ENCODE results near the gene HKDC1.
"Not testable (repeated sequence)": the region's sequence is repeated elsewhere in the genome, so short reads cannot be mapped to it uniquely, and the experiment has no call there.

HKDC1 gene

GRCh38 chr10:69220041-69220451 lies at the start of gene HKDC1:
Gene HKDC1, plus strand, starts transcription at chr10:69220332. Its CDS starts 104 bp downstream, at chr10:69220436.
- peak; percentile 97 for DNase-seq
- in situ Hi-C loops (cut with HindIII; ENCODE audit: low pct_ligation_motif_present, low pct_unique_long_range_greater_than_20kb, low sequenced_read_pairs): no loop called here

GRCh38 chr10:69172241-69172982 lies 47.7 kb upstream of the HKDC1 start:
- in situ Hi-C loops (cut with HindIII; ENCODE audit: low pct_ligation_motif_present, low pct_unique_long_range_greater_than_20kb, low sequenced_read_pairs): no loop called here
- DNase-seq: no peak

- DNase-seq; in situ Hi-C loops (cut with HindIII; ENCODE audit: low pct_ligation_motif_present, low pct_unique_long_range_greater_than_20kb, low sequenced_read_pairs): not testable (repeated sequence)
Measured at GRCh38 chr10:69175326-69175725, 44.8 kb upstream of the HKDC1 start.

GRCh38 chr10:69176823-69177222 lies 43.3 kb upstream of the HKDC1 start:
- in situ Hi-C loops (cut with HindIII; ENCODE audit: low pct_ligation_motif_present, low pct_unique_long_range_greater_than_20kb, low sequenced_read_pairs): no loop called here
- DNase-seq: no peak

- DNase-seq: peak; percentile 81
- in situ Hi-C loops (cut with HindIII; ENCODE audit: low pct_ligation_motif_present, low pct_unique_long_range_greater_than_20kb, low sequenced_read_pairs): no loop called here
Measured at GRCh38 chr10:69179089-69179742, 40.9 kb upstream of the HKDC1 start.

- peak; percentile 99 for DNase-seq
- in situ Hi-C loops (cut with HindIII; ENCODE audit: low pct_ligation_motif_present, low pct_unique_long_range_greater_than_20kb, low sequenced_read_pairs): no loop called here
Measured at GRCh38 chr10:69179743-69180524, 40.2 kb upstream of the HKDC1 start, which contains the start of gene SUPV3L1. Gene SUPV3L1, plus strand, starts transcription at chr10:69180234. Its CDS starts 58 bp downstream, at chr10:69180292.

- peak; percentile 24 for DNase-seq
- in situ Hi-C loops (cut with HindIII; ENCODE audit: low pct_ligation_motif_present, low pct_unique_long_range_greater_than_20kb, low sequenced_read_pairs): no loop called here
Measured at GRCh38 chr10:69180525-69181204, 39.5 kb upstream of the HKDC1 start.

- in situ Hi-C loops (cut with HindIII; ENCODE audit: low pct_ligation_motif_present, low pct_unique_long_range_greater_than_20kb, low sequenced_read_pairs): no loop called here
- no peak for DNase-seq
Measured at GRCh38 chr10:69181433-69181832, 38.7 kb upstream of the HKDC1 start.

- in situ Hi-C loops (cut with HindIII; ENCODE audit: low pct_ligation_motif_present, low pct_unique_long_range_greater_than_20kb, low sequenced_read_pairs): no loop called here
- DNase-seq: no peak
Measured at GRCh38 chr10:69182005-69182404, 38.1 kb upstream of the HKDC1 start.

GRCh38 chr10:69186524-69186923 lies 33.6 kb upstream of the HKDC1 start:
- no peak for DNase-seq
- in situ Hi-C loops (cut with HindIII; ENCODE audit: low pct_ligation_motif_present, low pct_unique_long_range_greater_than_20kb, low sequenced_read_pairs): no loop called here

- no peak for DNase-seq
- in situ Hi-C loops (cut with HindIII; ENCODE audit: low pct_ligation_motif_present, low pct_unique_long_range_greater_than_20kb, low sequenced_read_pairs): no loop called here
Measured at GRCh38 chr10:69201045-69201444, 19.1 kb upstream of the HKDC1 start.

GRCh38 chr10:69202332-69202731 lies 17.8 kb upstream of the HKDC1 start:
- no peak for DNase-seq
- in situ Hi-C loops (cut with HindIII; ENCODE audit: low pct_ligation_motif_present, low pct_unique_long_range_greater_than_20kb, low sequenced_read_pairs): no loop called here

- no peak for DNase-seq
- in situ Hi-C loops (cut with HindIII; ENCODE audit: low pct_ligation_motif_present, low pct_unique_long_range_greater_than_20kb, low sequenced_read_pairs): no loop called here
Measured at GRCh38 chr10:69208761-69209160, 11.4 kb upstream of the HKDC1 start.

GRCh38 chr10:69209787-69210484 lies 10.2 kb upstream of the HKDC1 start:
- no peak for DNase-seq
- in situ Hi-C loops (cut with HindIII; ENCODE audit: low pct_ligation_motif_present, low pct_unique_long_range_greater_than_20kb, low sequenced_read_pairs): no loop called here

- in situ Hi-C loops (cut with HindIII; ENCODE audit: low pct_ligation_motif_present, low pct_unique_long_range_greater_than_20kb, low sequenced_read_pairs): no loop called here
Measured at GRCh38 chr10:69211104-69211503, 9.0 kb upstream of the HKDC1 start.

GRCh38 chr10:69211524-69211923 lies 8.6 kb upstream of the HKDC1 start:
- DNase-seq: no peak
- in situ Hi-C loops (cut with HindIII; ENCODE audit: low pct_ligation_motif_present, low pct_unique_long_range_greater_than_20kb, low sequenced_read_pairs): no loop called here

More at GRCh38 chr10:69211104-69211503, 9.0 kb upstream of the HKDC1 start:
- DNase-seq: no peak

GRCh38 chr10:69213591-69214311 lies 6.4 kb upstream of the HKDC1 start:
- in situ Hi-C loops (cut with HindIII; ENCODE audit: low pct_ligation_motif_present, low pct_unique_long_range_greater_than_20kb, low sequenced_read_pairs): no loop called here
- no peak for DNase-seq

All from ACHN (cell line).